ENCODE measurements around the gene IL21. TPM values are rescaled to one million over a fixed set of nuclear protein-coding genes. Genes with fewer than 3 reads are reported as not detected.

IL21 gene
- total RNA-seq, 3 donors from 2014 or later: not detected

GRCh38 chr4:122652379-122652778 lies 31.5 kb upstream of the IL21 start:
- no peaks in the 10 kb centered on the region for H3K36me3 ChIP-seq
- H3K9me3 ChIP-seq: no peaks in the 10 kb centered on the region
- no peak for TF ChIP-seq POLR2A (IDR thresholded peaks at IDR 0.05)
- TF ChIP-seq POLR2AphosphoS5 (IDR thresholded peaks at IDR 0.05): no peak
- TF ChIP-seq CTCF (IDR thresholded peaks at IDR 0.05): peak in 2 of 3 donors; percentile 17 to 38
- H3K4me3 ChIP-seq: no peak overlapping the region
- no peaks in the 10 kb centered on the region for H3K27me3 ChIP-seq
- no peaks in the 10 kb centered on the region for H3K4me1 ChIP-seq
- H3K27ac ChIP-seq: no peak overlapping the region
- peak in 1 of 2 donors; percentile 20 for DNase-seq (ENCODE audit: low spot score in 2 of 2)
- intact Hi-C loops (cut with DNase I; ENCODE audit: low total_unique reads): no loop called here

DNA sequence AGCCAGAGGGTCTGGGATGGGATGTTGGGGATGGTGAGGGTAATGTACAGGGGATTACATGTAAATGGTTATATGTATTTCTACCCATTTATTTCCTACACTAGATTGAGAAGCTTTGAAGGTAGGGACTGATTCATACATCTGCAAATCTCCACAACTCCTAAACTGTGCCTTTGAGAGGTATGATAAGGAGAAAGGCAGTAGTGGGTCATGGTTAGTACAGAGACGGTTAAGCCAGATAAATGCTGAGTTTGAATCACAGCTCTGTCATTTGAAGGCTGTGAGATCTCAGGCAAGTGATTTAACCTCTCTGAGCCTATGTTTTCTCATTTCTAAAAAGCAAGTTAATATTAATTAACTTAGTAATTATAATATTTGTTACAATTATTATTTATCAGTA lies 29.3 kb upstream of the IL21 start:
- intact Hi-C loops (cut with DNase I; ENCODE audit: low total_unique reads): no loop called here
- no peak overlapping the region for H3K27ac ChIP-seq
- no peaks in the 10 kb centered on the region for H3K4me1 ChIP-seq
- no peaks in the 10 kb centered on the region for H3K36me3 ChIP-seq
- TF ChIP-seq CTCF (IDR thresholded peaks at IDR 0.05) (no peak), POLR2A (IDR thresholded peaks at IDR 0.05) (no peak), POLR2AphosphoS5 (IDR thresholded peaks at IDR 0.05) (no peak)
- no peaks in the 10 kb centered on the region for H3K27me3 ChIP-seq
- no peaks in the 10 kb centered on the region for H3K9me3 ChIP-seq
- no peak for DNase-seq (ENCODE audit: low spot score in 2 of 2)
- H3K4me3 ChIP-seq: no peak overlapping the region

GRCh38 chr4:122647656-122648055 lies 26.8 kb upstream of the IL21 start:
- no peak overlapping the region for H3K27ac ChIP-seq
- no peaks in the 10 kb centered on the region for H3K4me1 ChIP-seq
- H3K9me3 ChIP-seq: no peaks in the 10 kb centered on the region
- TF ChIP-seq POLR2A (IDR thresholded peaks at IDR 0.05): no peak
- no peak for TF ChIP-seq CTCF (IDR thresholded peaks at IDR 0.05)
- H3K36me3 ChIP-seq: no peaks in the 10 kb centered on the region
- no peaks in the 10 kb centered on the region for H3K27me3 ChIP-seq
- H3K4me3 ChIP-seq: no peak overlapping the region
- DNase-seq (ENCODE audit: low spot score in 2 of 2): no peak
- intact Hi-C loops (cut with DNase I; ENCODE audit: low total_unique reads): no loop called here

DNA sequence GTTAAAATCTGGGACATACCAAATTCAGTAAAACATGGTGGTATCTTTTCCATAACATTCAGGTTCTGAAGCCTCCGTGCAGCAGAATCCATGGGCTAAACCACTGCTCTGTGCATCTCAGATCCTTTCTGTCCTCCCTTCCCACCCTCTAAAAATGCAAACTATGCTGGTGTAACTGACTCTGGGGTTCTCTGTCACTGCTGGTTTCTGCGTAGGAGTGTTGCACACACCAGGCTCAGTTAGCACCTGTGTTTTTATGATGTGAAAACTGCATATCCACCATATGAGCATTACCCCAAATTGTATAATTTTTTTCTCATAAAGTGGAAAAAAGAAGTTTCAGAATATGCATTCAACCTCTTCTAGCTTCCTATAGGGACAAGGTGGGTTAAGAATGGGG lies 22.4 kb upstream of the IL21 start:
- Histone ChIP-seq H3K4me3 (no peak overlapping the region), H3K27ac (no peak overlapping the region), H3K36me3 (no peaks in the 10 kb centered on the region), H3K4me1 (no peaks in the 10 kb centered on the region), H3K9me3 (no peaks in the 10 kb centered on the region), H3K27me3 (no peaks in the 10 kb centered on the region)
- DNase-seq (ENCODE audit: low spot score in 2 of 2): no peak
- intact Hi-C loops (cut with DNase I; ENCODE audit: low total_unique reads): no loop called here
- TF ChIP-seq CTCF (IDR thresholded peaks at IDR 0.05) (no peak), POLR2AphosphoS5 (IDR thresholded peaks at IDR 0.05) (no peak), POLR2A (IDR thresholded peaks at IDR 0.05) (no peak)

- Histone ChIP-seq H3K36me3 (no peaks in the 10 kb centered on the region), H3K27ac (no peak overlapping the region), H3K4me3 (no peak overlapping the region), H3K27me3 (no peaks in the 10 kb centered on the region), H3K4me1 (no peaks in the 10 kb centered on the region), H3K9me3 (no peaks in the 10 kb centered on the region)
- no peak for DNase-seq (ENCODE audit: low spot score in 2 of 2)
- no peak for TF ChIP-seq POLR2A (IDR thresholded peaks at IDR 0.05)
- TF ChIP-seq POLR2AphosphoS5 (IDR thresholded peaks at IDR 0.05): no peak
- TF ChIP-seq CTCF (IDR thresholded peaks at IDR 0.05): no peak
- intact Hi-C loops (cut with DNase I; ENCODE audit: low total_unique reads): no loop called here
Observed at GRCh38 chr4:122639181-122639580, 18.3 kb upstream of the IL21 start.
